D721Med (cell line): Measurements from ENCODE around the gene VPS16.
"Not testable (repeated sequence)": the region's sequence is repeated elsewhere in the genome, so short reads cannot be mapped to it uniquely, and the experiment has no call there.

Source experiments
- DNase-seq: peaks from one replicate; pipeline ENCODE4 v3.0.0; 2011; ENCODE audit warnings: low spot score; ENCODE audit not compliant: insufficient read length
- FAIRE-seq: peaks from 2 replicates; lab custom pipeline; 2011; peaks lifted over from hg19 to GRCh38; lab: Jason Lieb, UNC
- TF ChIP-seq, protein P1 (sequence below): IDR thresholded peaks from 2 replicates; pipeline ENCODE4 v1.5.1; 2012; ENCODE audit warnings: mild to moderate bottlenecking, control low read depth; ENCODE audit not compliant: insufficient read depth; ENCODE audit errors: missing control alignments

VPS16 gene

DNA sequence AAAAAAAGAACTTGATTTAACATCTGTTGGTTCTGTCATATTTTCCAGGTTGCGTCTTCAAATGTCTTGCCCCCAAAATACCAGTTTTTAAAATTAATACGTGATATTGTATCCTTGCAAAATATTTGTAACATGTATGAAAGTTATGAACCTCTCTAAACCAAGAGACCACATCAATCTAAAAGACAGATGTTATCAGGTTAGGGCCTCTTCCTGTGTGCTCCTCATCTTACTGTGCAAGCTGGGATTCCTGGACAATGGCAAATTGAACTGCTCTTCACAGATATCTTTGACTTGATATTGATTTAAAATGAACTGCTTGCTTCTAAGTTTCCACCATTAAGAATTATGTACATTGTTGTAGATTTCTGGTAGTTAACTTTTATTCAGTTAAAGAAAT is 14.8 kb upstream of the VPS16 start:
- TF ChIP-seq, protein P1, sequence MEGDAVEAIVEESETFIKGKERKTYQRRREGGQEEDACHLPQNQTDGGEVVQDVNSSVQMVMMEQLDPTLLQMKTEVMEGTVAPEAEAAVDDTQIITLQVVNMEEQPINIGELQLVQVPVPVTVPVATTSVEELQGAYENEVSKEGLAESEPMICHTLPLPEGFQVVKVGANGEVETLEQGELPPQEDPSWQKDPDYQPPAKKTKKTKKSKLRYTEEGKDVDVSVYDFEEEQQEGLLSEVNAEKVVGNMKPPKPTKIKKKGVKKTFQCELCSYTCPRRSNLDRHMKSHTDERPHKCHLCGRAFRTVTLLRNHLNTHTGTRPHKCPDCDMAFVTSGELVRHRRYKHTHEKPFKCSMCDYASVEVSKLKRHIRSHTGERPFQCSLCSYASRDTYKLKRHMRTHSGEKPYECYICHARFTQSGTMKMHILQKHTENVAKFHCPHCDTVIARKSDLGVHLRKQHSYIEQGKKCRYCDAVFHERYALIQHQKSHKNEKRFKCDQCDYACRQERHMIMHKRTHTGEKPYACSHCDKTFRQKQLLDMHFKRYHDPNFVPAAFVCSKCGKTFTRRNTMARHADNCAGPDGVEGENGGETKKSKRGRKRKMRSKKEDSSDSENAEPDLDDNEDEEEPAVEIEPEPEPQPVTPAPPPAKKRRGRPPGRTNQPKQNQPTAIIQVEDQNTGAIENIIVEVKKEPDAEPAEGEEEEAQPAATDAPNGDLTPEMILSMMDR: no peak
- DNase-seq (no peak), FAIRE-seq (no peak)

DNA sequence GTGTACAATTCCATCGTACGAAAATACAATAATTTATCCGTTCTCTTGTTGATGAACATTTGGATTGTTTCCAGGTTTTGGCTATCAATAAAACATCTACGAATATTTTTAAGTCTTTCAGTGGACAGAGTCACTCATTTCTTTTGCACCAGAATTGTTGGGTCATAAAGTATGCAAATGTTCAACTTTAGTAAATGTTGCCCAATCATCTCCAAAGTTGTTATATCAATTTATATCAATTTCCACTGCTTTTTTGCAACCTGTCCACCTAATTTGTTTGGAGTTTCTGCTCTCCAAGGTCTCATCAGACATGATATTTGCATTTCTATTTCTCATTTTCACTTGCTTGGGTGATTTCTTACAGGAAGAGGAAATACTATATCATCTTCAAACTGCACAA is 13.9 kb upstream of the VPS16 start:
- DNase-seq (no peak), FAIRE-seq (no peak)
- TF ChIP-seq, protein P1: no peak

DNA sequence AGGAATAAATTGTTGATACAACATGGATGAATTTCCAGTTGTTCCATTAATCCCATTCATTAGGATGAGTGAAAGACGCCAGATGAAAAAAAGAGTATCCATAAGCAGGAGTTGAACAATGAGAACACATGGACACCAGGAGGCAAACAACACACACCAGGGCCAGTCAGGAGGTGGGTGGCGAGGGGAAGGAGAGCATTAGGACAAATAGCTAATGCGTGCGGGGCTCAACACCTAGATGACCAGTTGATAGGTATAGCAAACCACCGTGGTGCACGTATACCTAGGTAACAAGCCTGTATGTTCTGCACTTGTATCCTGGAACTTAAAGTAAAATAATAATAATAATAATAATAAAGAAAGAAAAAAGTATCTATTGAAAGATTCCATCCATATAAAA is 11.2 kb upstream of the VPS16 start:
- no peak for DNase-seq
- TF ChIP-seq, protein P1: no peak
- no peak for FAIRE-seq

DNA sequence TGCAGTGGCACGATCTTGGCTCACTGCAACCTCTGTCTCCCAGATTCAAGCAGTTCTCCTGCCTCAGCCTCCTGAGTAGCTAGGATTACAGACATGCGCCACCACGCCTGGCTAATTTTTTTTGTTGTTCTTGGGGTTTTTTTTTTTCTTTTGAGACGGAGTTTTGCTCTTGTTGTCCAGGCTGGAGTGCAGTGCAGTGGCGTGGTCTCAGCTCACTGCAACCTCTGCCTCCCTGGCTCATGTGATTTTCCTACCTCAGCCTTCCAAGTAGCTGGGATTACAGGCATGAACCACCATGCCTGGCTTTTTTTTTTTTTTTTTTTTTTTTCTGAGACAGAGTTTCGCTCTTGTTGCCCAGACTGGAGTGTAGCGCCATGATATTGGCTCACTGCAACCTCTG is 9.3 kb upstream of the VPS16 start:
- not testable (repeated sequence) for DNase-seq, FAIRE-seq

DNA sequence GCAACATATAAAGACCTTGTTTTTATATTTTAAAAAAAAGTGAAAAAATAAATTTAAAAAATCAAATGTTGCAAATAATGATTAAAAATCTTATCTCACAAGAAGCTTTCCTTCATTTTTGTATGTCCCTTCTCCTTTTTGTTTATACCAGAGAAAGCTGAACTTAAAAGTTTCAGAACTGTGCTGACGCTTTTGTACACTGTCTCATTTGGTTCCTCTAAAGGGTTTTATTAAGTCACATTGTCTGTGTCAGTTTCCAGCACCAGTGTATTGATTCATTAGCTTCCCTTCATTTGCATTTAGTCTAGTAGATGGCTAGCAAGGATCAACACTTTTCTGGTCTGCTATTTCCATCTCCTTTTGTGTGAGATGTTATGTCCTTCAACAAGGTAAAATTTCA is 6.8 kb upstream of the VPS16 start:
- DNase-seq (no peak), FAIRE-seq (no peak)
- TF ChIP-seq, protein P1: no peak

DNA sequence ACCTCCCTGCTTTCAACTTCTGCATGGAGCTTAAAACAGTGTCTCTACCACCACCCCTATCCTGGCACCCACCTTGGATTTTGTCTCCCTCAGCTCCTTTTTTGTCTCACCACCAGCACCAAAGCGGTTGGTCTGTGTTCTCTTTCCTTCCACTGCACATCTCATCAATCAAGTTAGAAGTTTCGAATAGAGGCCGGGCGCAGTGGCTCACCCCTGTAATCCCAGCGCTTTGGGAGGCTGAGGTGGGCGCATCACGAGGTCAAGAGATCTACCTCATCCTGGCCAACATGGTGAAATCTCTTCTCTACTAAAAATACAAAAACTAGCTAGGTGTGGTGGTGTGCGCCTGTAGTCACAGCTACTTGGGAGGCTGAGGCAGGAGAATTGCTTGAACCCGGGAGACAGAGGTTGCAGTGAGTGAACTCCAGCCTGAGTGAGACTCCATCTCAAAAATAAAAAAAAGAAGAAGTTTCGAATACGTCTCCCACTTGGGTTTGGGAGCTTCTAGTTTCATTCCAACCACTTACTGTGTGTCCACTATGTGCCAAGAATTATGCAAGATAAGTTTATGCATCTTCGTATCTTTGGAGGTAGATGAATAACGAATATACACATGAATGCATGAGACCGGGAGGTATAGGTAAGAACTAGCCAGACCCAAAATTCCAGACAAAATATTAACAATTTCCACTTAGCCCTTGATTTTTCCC is 6.0 kb upstream of the VPS16 start:
- DNase-seq (no peak), FAIRE-seq (no peak)
- TF ChIP-seq, protein P1: no peak

DNA sequence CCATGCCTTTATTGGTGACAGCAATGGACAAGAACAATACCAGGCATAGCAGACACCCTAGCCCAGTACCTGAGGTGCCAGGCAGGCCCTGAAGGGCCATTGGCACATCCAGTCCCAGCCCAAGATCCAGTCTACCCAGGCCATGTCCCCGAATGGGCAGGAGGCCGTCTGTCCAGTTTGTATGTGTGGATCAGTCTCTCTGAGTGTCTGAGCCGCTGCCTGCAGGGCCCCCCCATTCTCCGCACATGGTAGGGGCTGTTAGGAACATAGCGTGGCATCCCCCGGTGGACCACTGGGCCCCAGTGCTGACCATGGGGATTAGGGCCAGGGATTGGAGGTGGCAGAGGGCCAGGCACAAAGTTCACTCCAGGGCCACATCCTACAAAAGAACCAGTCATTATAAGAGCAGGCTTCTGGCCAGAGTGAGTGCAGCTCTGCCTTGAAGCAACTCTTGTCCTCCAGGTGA is 5.2 kb upstream of the VPS16 start:
- FAIRE-seq (no peak), DNase-seq (no peak)
- TF ChIP-seq, protein P1: no peak
